MCF 10A (cell line): Measurements from ENCODE around the gene CAMK2N1. TPM values are rescaled to one million over a fixed set of nuclear protein-coding genes. Genes with fewer than 3 reads are reported as not detected.

Experiments used
- BruUV-seq: library from RNA; stranded (reverse); fragments of 400-500 nt; replicated peaks from 2 replicates; lab custom pipeline; 2021; lab: Mats Ljungman, UMichigan
- CTCF ChIA-PET: fragments of 300-600 bp; sonication (Branson Sonifier 250); formaldehyde crosslinking; extraction: SDS; loops from one replicate; lab custom pipeline; 2021; ENCODE audit warnings: antibody characterized with exemption, inconsistent platforms; lab: Yijun Ruan, JAX
- POLR2A ChIA-PET: fragments of 300-600, 350-650 bp; sonication (Branson Sonifier 250); formaldehyde crosslinking; extraction: SDS; loops from one replicate; lab custom pipeline; 2020; ENCODE audit warnings: antibody characterized with exemption, inconsistent platforms; lab: Yijun Ruan, JAX
- DNase-seq: peaks from one replicate; pipeline ENCODE4 v3.0.0-alpha.2; 2018; ENCODE audit not compliant: unreplicated experiment
- H3K27ac Mint-ChIP-seq: one replicate; pipeline ENCODE4 v1.8.0; 2022; ENCODE audit warnings: mild to moderate bottlenecking, low read depth, mixed read lengths; ENCODE audit not compliant: unreplicated experiment
- H3K27me3 Mint-ChIP-seq: one replicate; pipeline ENCODE4 v1.8.0; 2022; ENCODE audit warnings: mixed read lengths; ENCODE audit not compliant: insufficient read depth, unreplicated experiment
- H3K36me3 Mint-ChIP-seq: one replicate; pipeline ENCODE4 v1.8.0; 2022; ENCODE audit warnings: mild to moderate bottlenecking, moderate library complexity, mixed read lengths; ENCODE audit not compliant: insufficient read depth, unreplicated experiment
- H3K4me1 Mint-ChIP-seq: one replicate; pipeline ENCODE4 v1.8.0; 2022; ENCODE audit warnings: mixed read lengths; ENCODE audit not compliant: insufficient read depth, unreplicated experiment
- H3K4me3 Mint-ChIP-seq: one replicate; pipeline ENCODE4 v1.8.0; 2022; ENCODE audit warnings: mild to moderate bottlenecking, moderate library complexity, mixed read lengths; ENCODE audit not compliant: unreplicated experiment
- H3K9me3 Mint-ChIP-seq: one replicate; pipeline ENCODE4 v1.8.0; 2022; ENCODE audit warnings: mixed read lengths; ENCODE audit not compliant: unreplicated experiment
- CTCF ChIP-seq: fragments of 200-600 bp; IDR thresholded peaks from one replicate; pipeline ENCODE4 v1.8.0; 2022; ENCODE audit warnings: antibody characterized with exemption, mild to moderate bottlenecking; ENCODE audit not compliant: unreplicated experiment
- intact Hi-C: fragments of 100-400 bp; cut with micrococcal nuclease; formaldehyde crosslinking; loops from 2 replicates; pipeline ENCODE4 v1.14.1; 2022
- total RNA-seq: library from RNA; stranded (reverse); gene quantifications from 2 replicates; pipeline ENCODE4 v1.2.3, GENCODE V29; 2022

The CAMK2N1 gene
- total RNA-seq, 1 experiment from 2014 or later, result 4.9 TPM

GRCh38 chr1:20474333-20474975, 11.6 kb downstream of the CAMK2N1 start:
- ChIA-PET POLR2A (no interaction called here), CTCF (interaction anchor here (0.7 kb wide), 1 partner anchor 19 kb away, joined by 4 read pairs; no protein-coding TSS in a partner anchor)
- Mint-ChIP-seq H3K36me3 (no peaks in the 10 kb centered on the region), H3K9me3 (no peaks in the 10 kb centered on the region), H3K4me1 (peaks cover 4% of the 10 kb centered on the region), H3K27ac (no peak overlapping the region), H3K4me3 (no peak overlapping the region), H3K27me3 (no peaks in the 10 kb centered on the region)
- no TSS peak for BruUV-seq
- no peak for DNase-seq
- TF ChIP-seq CTCF, result no peak
- intact Hi-C loops, result no loop called here

GRCh38 chr1:20473894-20474293, 12.1 kb downstream of the CAMK2N1 start:
- H3K27me3 Mint-ChIP-seq, result no peaks in the 10 kb centered on the region
- TF ChIP-seq CTCF, result no peak
- H3K9me3 Mint-ChIP-seq, result no peaks in the 10 kb centered on the region
- no peak overlapping the region for H3K27ac Mint-ChIP-seq
- CTCF ChIA-PET, result interaction anchor here (0.7 kb wide), 2 partner anchors 10 to 20 kb away, joined by 3 to 4 read pairs; no protein-coding TSS in a partner anchor
- no peak for DNase-seq
- H3K36me3 Mint-ChIP-seq, result no peaks in the 10 kb centered on the region
- no peak overlapping the region for H3K4me3 Mint-ChIP-seq
- POLR2A ChIA-PET, result interaction anchor here (1.1 kb wide), 1 partner anchor 9 kb away, joined by 3 read pairs; no protein-coding TSS in a partner anchor
- peaks cover 4% of the 10 kb centered on the region for H3K4me1 Mint-ChIP-seq
- BruUV-seq, result no TSS peak
- intact Hi-C loops, result no loop called here

DNA sequence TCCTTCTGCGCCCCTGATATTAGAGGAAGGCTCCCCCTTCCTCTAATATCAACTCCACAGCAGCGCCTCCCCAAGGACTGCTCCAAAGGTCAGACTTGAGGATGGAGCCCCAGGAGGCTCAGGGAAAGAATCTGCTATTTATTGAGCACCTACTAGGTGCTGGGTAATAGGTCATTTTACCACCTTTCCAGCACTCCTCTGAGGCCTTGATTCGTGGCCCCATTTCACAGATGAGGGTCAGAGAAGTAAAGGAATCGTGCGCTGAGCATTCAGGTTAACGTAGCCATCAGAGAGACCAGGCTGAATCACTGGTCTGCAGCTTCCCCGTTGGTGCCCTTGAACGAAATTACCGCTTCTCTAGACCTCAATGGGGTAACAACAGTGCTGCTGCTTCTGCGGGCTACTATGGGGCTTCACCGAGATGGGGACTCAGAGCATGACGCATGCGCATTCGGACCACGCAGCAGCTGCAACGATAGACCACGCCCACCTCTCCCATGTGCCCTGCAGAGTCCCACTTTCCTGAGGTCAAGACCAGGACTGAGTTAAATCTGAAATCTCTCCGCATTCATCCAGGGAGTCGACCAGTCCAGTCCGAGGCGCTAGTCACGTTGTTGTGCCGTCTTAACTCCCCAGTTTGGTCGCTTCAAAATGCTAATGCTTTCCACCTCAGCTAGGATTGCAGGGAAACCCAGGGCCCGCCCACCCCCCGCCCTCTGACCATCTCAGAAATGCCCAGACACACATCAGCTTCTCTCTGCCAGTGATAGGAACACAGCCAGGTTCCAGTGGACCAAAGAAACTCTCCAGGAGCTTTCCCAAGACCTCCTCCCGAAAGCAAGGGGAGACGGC, 12.9 kb downstream of the CAMK2N1 start:
- TF ChIP-seq CTCF, result no peak
- DNase-seq, result no peak
- CTCF ChIA-PET, result interaction anchor here (0.7 kb wide), 1 partner anchor 9 kb away, joined by 3 read pairs; no protein-coding TSS in a partner anchor
- Mint-ChIP-seq H3K9me3 (no peaks in the 10 kb centered on the region), H3K36me3 (no peaks in the 10 kb centered on the region), H3K27me3 (peaks cover 5% of the 10 kb centered on the region), H3K27ac (no peak overlapping the region), H3K4me3 (no peak overlapping the region), H3K4me1 (peaks cover 4% of the 10 kb centered on the region)
- no TSS peak for BruUV-seq
- POLR2A ChIA-PET, result interaction anchor here (1.1 kb wide), 1 partner anchor 8 kb away, joined by 3 read pairs; no protein-coding TSS in a partner anchor
- intact Hi-C loops, result no loop called here

DNA sequence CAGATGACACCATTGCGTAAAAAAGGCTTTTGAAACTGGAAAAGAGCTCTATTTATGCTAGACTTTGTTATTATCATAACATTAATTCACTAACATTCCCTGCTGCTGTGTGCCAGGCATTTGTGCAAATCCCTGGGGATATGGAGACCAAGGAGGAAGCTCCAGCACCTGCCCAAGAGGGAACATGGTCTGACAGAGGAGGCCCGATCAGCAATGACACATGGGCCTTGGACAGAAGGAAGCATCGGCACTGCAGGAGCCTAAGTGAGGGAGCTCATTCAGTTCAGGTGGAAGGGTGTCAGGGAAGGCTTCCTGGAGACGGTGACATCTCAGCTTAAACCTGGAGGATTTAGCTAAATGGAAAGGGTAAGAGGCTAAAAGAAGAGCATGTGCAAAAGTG, 13.9 kb downstream of the CAMK2N1 start:
- CTCF ChIA-PET, result interaction anchor here (0.5 kb wide), 1 partner anchor 299 kb away, joined by 3 read pairs; no protein-coding TSS in a partner anchor
- Mint-ChIP-seq H3K9me3 (no peaks in the 10 kb centered on the region), H3K4me1 (peaks cover 4% of the 10 kb centered on the region)

More for the DNA sequence above, 13.9 kb downstream of the CAMK2N1 start:
- no peak for DNase-seq
- H3K4me3 Mint-ChIP-seq, result no peak overlapping the region
- H3K27ac Mint-ChIP-seq, result no peak overlapping the region
- no peaks in the 10 kb centered on the region for H3K36me3 Mint-ChIP-seq
- no TSS peak for BruUV-seq
- intact Hi-C loops, result no loop called here
- peaks cover 15% of the 10 kb centered on the region for H3K27me3 Mint-ChIP-seq
- no peak for TF ChIP-seq CTCF
- POLR2A ChIA-PET, result no interaction called here
